DND-41 (cell line): ENCODE measurements around the gene KCNMB1.
"Not testable (repeated sequence)": the region's sequence is repeated elsewhere in the genome, so short reads cannot be mapped to it uniquely, and the experiment has no call there.

Experiments
- CTCF ChIP-seq: IDR thresholded peaks from 2 replicates; pipeline ENCODE4 v1.5.1; 2012; ENCODE audit warnings: borderline replicate concordance, low read length, moderate library complexity, mild to moderate bottlenecking; ENCODE audit not compliant: poor library complexity, severe bottlenecking; ENCODE audit errors: extremely low read depth
- EZH2 ChIP-seq: IDR thresholded peaks from 3 replicates; pipeline ENCODE4 v1.6.1; 2012; ENCODE audit warnings: borderline replicate concordance, low read depth, mild to moderate bottlenecking, moderate library complexity, low read length, inconsistent platforms; ENCODE audit not compliant: severe bottlenecking

GRCh38 chr5:170376526-170376925, 12.6 kb downstream of the KCNMB1 start:
- TF ChIP-seq CTCF, EZH2: not testable (repeated sequence)
